ENCODE measurements around the gene PAK1.
"Not testable (repeated sequence)": the region's sequence is repeated elsewhere in the genome, so short reads cannot be mapped to it uniquely, and the experiment has no call there.

Gene PAK1

DNA sequence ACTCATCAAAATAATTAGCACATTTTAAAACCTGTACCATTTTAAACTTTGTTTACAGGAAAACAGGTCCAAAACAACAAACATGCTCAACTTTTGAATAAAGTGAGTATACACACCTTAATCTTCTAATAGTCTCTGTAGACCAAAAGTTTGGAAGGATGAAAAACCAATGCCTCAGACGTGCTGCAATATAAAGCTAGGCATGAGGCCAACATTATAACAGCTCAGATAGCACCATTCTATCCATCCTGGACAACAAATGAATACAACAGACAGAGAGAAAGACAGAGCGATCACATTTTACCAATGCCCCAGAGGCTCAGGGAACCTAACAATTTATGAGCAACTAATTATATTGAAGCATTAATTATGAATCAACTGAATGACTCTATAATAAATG is 77.0 kb downstream of the PAK1 start:
- Histone ChIP-seq H3K27ac (ENCODE audit: low read depth in 2 of 2, low read length in 2 of 2) (no peak overlapping the region), H3K4me1 (ENCODE audit: control insufficient read depth in 2 of 2, insufficient read depth in 2 of 2, low read length in 2 of 2) (peaks cover 9 to 52% of the 10 kb centered on the region in 2 donors), H3K36me3 (ENCODE audit: control insufficient read depth in 2 of 2, insufficient read depth in 2 of 2, low read length in 2 of 2) (no peaks in the 10 kb centered on the region), H3K27me3 (ENCODE audit: control insufficient read depth in 2 of 2, insufficient read depth in 2 of 2, low read length in 2 of 2) (no peaks in the 10 kb centered on the region), H3K9ac (ENCODE audit: low read depth in 1 of 2, low read length in 2 of 2) (no peak overlapping the region), H3K4me3 (ENCODE audit: low read length in 2 of 2) (no peak overlapping the region), H3K9me3 (ENCODE audit: control insufficient read depth in 2 of 2, low read length in 2 of 2) (no peaks in the 10 kb centered on the region)

DNA sequence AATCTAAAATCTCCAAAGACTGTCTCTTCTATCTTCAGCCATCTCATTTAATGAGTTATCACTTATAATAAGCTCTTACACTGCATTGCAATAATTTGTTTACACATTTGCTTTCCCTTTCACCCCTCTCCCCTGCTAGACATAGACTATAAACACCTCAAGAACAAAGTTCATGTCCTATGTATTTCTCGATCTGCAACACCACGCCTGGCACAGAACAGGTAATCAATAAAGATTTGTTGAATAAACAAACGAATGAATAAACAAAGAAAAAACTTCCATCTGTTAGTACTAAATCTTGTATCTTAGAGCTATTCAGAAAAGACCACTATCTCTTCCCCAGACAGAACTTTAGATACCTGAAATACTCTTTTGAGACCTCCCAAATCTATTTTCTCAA is 77.6 kb downstream of the PAK1 start:
- peak overlapping the region in 1 of 2 donors; percentile 20 for H3K27ac ChIP-seq (ENCODE audit: low read depth in 2 of 2, low read length in 2 of 2)
- peaks cover 0 to 2% of the 10 kb centered on the region in 2 donors for H3K36me3 ChIP-seq (ENCODE audit: control insufficient read depth in 2 of 2, insufficient read depth in 2 of 2, low read length in 2 of 2)

DNA sequence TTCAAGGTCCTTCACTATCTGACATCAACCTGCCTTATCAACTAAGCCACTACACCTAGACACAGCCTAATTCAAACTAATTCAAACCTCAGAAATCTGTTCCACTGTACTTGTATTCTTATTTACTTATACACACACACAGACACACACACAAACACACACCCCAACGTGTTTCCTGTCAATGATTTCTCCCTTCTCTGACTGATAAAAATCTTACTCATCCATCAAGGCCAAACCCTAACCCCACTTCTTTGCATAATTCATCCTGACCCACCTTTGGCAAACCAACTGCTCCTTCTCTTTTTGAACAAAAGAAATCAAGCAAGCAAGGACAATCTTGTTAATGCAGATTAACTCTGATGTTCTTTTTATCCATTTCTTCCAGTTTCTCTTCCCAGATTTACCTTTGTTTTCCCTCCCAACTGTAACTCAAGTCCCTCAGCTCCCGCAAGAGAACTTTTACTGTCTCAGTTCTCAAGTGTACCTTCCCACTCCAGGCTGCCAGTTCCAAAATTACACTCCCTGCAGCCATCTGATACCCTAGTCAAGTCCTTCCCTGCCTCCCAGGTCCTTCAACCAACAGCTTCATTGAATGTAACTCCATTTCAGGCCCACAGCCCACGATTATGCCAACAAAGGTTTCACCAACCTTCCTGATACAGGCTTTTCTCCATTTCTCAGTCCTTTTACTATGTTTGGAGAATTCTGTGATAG is 78.3 kb downstream of the PAK1 start:
- no peak overlapping the region for H3K4me3 ChIP-seq (ENCODE audit: low read length in 2 of 2)
- no peaks in the 10 kb centered on the region for H3K9me3 ChIP-seq (ENCODE audit: control insufficient read depth in 2 of 2, low read length in 2 of 2)
- peaks cover 0 to 5% of the 10 kb centered on the region in 2 donors for H3K36me3 ChIP-seq (ENCODE audit: control insufficient read depth in 2 of 2, insufficient read depth in 2 of 2, low read length in 2 of 2)
- no peaks in the 10 kb centered on the region for H3K27me3 ChIP-seq (ENCODE audit: control insufficient read depth in 2 of 2, insufficient read depth in 2 of 2, low read length in 2 of 2)
- H3K4me1 ChIP-seq (ENCODE audit: control insufficient read depth in 2 of 2, insufficient read depth in 2 of 2, low read length in 2 of 2): peaks cover 5 to 43% of the 10 kb centered on the region in 2 donors
- no peak overlapping the region for H3K9ac ChIP-seq (ENCODE audit: low read depth in 1 of 2, low read length in 2 of 2)
- peak overlapping the region in 1 of 2 donors; percentile 20 for H3K27ac ChIP-seq (ENCODE audit: low read depth in 2 of 2, low read length in 2 of 2)

More for the DNA sequence above, 77.6 kb downstream of the PAK1 start:
- H3K4me3 ChIP-seq (ENCODE audit: low read length in 2 of 2): no peak overlapping the region
- peaks cover 9 to 48% of the 10 kb centered on the region in 2 donors for H3K4me1 ChIP-seq (ENCODE audit: control insufficient read depth in 2 of 2, insufficient read depth in 2 of 2, low read length in 2 of 2)
- no peaks in the 10 kb centered on the region for H3K27me3 ChIP-seq (ENCODE audit: control insufficient read depth in 2 of 2, insufficient read depth in 2 of 2, low read length in 2 of 2)
- H3K9ac ChIP-seq (ENCODE audit: low read depth in 1 of 2, low read length in 2 of 2): no peak overlapping the region
- H3K9me3 ChIP-seq (ENCODE audit: control insufficient read depth in 2 of 2, low read length in 2 of 2): no peaks in the 10 kb centered on the region

- H3K9me3 ChIP-seq (ENCODE audit: control insufficient read depth in 2 of 2, low read length in 2 of 2): no peaks in the 10 kb centered on the region
- no peak overlapping the region for H3K27ac ChIP-seq (ENCODE audit: low read depth in 2 of 2, low read length in 2 of 2)
- H3K9ac ChIP-seq (ENCODE audit: low read depth in 1 of 2, low read length in 2 of 2): no peak overlapping the region
- peaks cover 5 to 42% of the 10 kb centered on the region in 2 donors for H3K4me1 ChIP-seq (ENCODE audit: control insufficient read depth in 2 of 2, insufficient read depth in 2 of 2, low read length in 2 of 2)
- peaks cover 0 to 5% of the 10 kb centered on the region in 2 donors for H3K36me3 ChIP-seq (ENCODE audit: control insufficient read depth in 2 of 2, insufficient read depth in 2 of 2, low read length in 2 of 2)
- no peak overlapping the region for H3K4me3 ChIP-seq (ENCODE audit: low read length in 2 of 2)
- no peaks in the 10 kb centered on the region for H3K27me3 ChIP-seq (ENCODE audit: control insufficient read depth in 2 of 2, insufficient read depth in 2 of 2, low read length in 2 of 2)
Measured at GRCh38 chr11:77392842-77393241, 81.1 kb downstream of the PAK1 start.

DNA sequence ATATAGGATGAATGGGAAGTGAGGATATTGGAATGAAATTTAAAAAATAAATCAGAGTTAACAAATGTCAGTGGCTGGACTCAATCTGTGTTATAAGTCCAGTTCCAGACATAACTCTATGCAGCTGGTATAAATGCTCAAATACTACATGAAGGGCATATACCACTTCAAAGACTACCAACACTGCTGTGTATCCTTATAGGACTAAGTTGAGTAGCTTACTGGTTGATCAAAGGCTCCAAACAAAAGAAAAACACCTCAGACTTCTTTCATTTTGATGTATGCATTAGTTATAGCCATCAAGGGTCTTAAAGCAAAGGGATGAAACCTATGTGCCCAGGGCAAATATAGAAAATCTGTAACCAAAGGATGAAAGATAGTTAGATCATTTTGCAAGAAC is 86.2 kb downstream of the PAK1 start:
- H3K4me1 ChIP-seq (ENCODE audit: control insufficient read depth in 2 of 2, insufficient read depth in 2 of 2, low read length in 2 of 2): peaks cover 0 to 5% of the 10 kb centered on the region in 2 donors
- H3K36me3 ChIP-seq (ENCODE audit: control insufficient read depth in 2 of 2, insufficient read depth in 2 of 2, low read length in 2 of 2): peaks cover 0 to 5% of the 10 kb centered on the region in 2 donors
- no peak overlapping the region for H3K9ac ChIP-seq (ENCODE audit: low read depth in 1 of 2, low read length in 2 of 2)
- H3K27me3 ChIP-seq (ENCODE audit: control insufficient read depth in 2 of 2, insufficient read depth in 2 of 2, low read length in 2 of 2): no peaks in the 10 kb centered on the region
- H3K27ac ChIP-seq (ENCODE audit: low read depth in 2 of 2, low read length in 2 of 2): no peak overlapping the region
- H3K4me3 ChIP-seq (ENCODE audit: low read length in 2 of 2): no peak overlapping the region
- H3K9me3 ChIP-seq (ENCODE audit: control insufficient read depth in 2 of 2, low read length in 2 of 2): no peaks in the 10 kb centered on the region

DNA sequence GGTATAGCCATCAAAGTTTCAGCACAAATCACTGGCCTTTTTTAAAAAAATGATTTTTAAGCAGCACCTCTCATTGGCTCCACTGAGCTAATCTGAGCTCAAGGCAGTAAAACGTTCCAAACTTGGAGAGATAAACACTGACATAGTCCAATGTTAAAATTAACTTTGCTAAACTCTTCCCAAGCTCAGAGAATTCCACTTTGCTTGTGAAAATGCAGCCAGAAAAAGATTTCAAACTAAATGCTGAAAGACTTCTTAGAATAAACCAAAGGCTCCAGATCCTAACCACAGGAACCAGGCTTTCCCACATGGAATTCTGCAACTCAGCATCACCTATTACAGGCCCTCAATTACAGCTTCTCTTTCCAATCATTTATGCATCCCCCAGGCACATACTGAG is 87.7 kb downstream of the PAK1 start:
- peaks cover 3 to 4% of the 10 kb centered on the region in 2 donors for H3K4me1 ChIP-seq (ENCODE audit: control insufficient read depth in 2 of 2, insufficient read depth in 2 of 2, low read length in 2 of 2)
- no peak overlapping the region for H3K27ac ChIP-seq (ENCODE audit: low read depth in 2 of 2, low read length in 2 of 2)

GRCh38 chr11:77385255-77385771 is 88.6 kb downstream of the PAK1 start:
- H3K27ac ChIP-seq (ENCODE audit: low read depth in 2 of 2, low read length in 2 of 2); H3K9ac ChIP-seq (ENCODE audit: low read depth in 1 of 2, low read length in 2 of 2); H3K27me3 ChIP-seq (ENCODE audit: control insufficient read depth in 2 of 2, insufficient read depth in 2 of 2, low read length in 2 of 2); H3K36me3 ChIP-seq (ENCODE audit: control insufficient read depth in 2 of 2, insufficient read depth in 2 of 2, low read length in 2 of 2); H3K4me3 ChIP-seq (ENCODE audit: low read length in 2 of 2); H3K9me3 ChIP-seq (ENCODE audit: control insufficient read depth in 2 of 2, low read length in 2 of 2): not testable (repeated sequence)
- peaks cover 12 to 13% of the 10 kb centered on the region in 2 donors for H3K4me1 ChIP-seq (ENCODE audit: control insufficient read depth in 2 of 2, insufficient read depth in 2 of 2, low read length in 2 of 2)

More for the DNA sequence above, 87.7 kb downstream of the PAK1 start:
- no peaks in the 10 kb centered on the region for H3K27me3 ChIP-seq (ENCODE audit: control insufficient read depth in 2 of 2, insufficient read depth in 2 of 2, low read length in 2 of 2)
- H3K4me3 ChIP-seq (ENCODE audit: low read length in 2 of 2): no peak overlapping the region
- no peaks in the 10 kb centered on the region for H3K9me3 ChIP-seq (ENCODE audit: control insufficient read depth in 2 of 2, low read length in 2 of 2)
- H3K9ac ChIP-seq (ENCODE audit: low read depth in 1 of 2, low read length in 2 of 2): no peak overlapping the region
- peaks cover 0 to under 1% of the 10 kb centered on the region in 2 donors for H3K36me3 ChIP-seq (ENCODE audit: control insufficient read depth in 2 of 2, insufficient read depth in 2 of 2, low read length in 2 of 2)

- H3K9ac ChIP-seq (ENCODE audit: low read depth in 1 of 2, low read length in 2 of 2): no peak overlapping the region
- no peak overlapping the region for H3K27ac ChIP-seq (ENCODE audit: low read depth in 2 of 2, low read length in 2 of 2)
- H3K4me3 ChIP-seq (ENCODE audit: low read length in 2 of 2): no peak overlapping the region
- H3K9me3 ChIP-seq (ENCODE audit: control insufficient read depth in 2 of 2, low read length in 2 of 2): no peaks in the 10 kb centered on the region
- peaks cover 15 to 18% of the 10 kb centered on the region in 2 donors for H3K4me1 ChIP-seq (ENCODE audit: control insufficient read depth in 2 of 2, insufficient read depth in 2 of 2, low read length in 2 of 2)
- no peaks in the 10 kb centered on the region for H3K27me3 ChIP-seq (ENCODE audit: control insufficient read depth in 2 of 2, insufficient read depth in 2 of 2, low read length in 2 of 2)
- no peaks in the 10 kb centered on the region for H3K36me3 ChIP-seq (ENCODE audit: control insufficient read depth in 2 of 2, insufficient read depth in 2 of 2, low read length in 2 of 2)
Measured at GRCh38 chr11:77384571-77384970, 89.3 kb downstream of the PAK1 start.

DNA sequence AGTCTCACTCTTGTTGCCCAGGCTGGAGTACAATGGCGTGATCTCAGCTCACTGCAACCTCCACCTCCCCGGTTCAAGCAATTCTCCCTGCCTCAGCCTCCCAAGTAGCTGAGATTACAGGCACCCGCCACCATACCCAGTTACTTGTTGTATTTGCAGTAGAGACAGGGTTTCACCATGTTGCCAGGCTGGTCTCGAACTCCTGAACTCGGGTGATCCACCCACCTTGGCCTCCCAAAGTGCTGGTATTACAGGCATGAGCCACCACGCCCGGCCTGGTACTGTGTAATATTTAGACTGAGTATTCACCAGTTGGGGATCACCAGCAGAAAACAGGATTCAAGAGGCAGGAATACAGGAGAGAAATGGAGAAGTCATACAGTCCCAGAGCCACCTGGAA is 90.5 kb downstream of the PAK1 start:
- H3K4me3 ChIP-seq (ENCODE audit: low read length in 2 of 2); H3K27ac ChIP-seq (ENCODE audit: low read depth in 2 of 2, low read length in 2 of 2); H3K9me3 ChIP-seq (ENCODE audit: control insufficient read depth in 2 of 2, low read length in 2 of 2); H3K27me3 ChIP-seq (ENCODE audit: control insufficient read depth in 2 of 2, insufficient read depth in 2 of 2, low read length in 2 of 2); H3K36me3 ChIP-seq (ENCODE audit: control insufficient read depth in 2 of 2, insufficient read depth in 2 of 2, low read length in 2 of 2); H3K9ac ChIP-seq (ENCODE audit: low read depth in 1 of 2, low read length in 2 of 2): not testable (repeated sequence)
- H3K4me1 ChIP-seq (ENCODE audit: control insufficient read depth in 2 of 2, insufficient read depth in 2 of 2, low read length in 2 of 2): peaks cover 15 to 18% of the 10 kb centered on the region in 2 donors

DNA sequence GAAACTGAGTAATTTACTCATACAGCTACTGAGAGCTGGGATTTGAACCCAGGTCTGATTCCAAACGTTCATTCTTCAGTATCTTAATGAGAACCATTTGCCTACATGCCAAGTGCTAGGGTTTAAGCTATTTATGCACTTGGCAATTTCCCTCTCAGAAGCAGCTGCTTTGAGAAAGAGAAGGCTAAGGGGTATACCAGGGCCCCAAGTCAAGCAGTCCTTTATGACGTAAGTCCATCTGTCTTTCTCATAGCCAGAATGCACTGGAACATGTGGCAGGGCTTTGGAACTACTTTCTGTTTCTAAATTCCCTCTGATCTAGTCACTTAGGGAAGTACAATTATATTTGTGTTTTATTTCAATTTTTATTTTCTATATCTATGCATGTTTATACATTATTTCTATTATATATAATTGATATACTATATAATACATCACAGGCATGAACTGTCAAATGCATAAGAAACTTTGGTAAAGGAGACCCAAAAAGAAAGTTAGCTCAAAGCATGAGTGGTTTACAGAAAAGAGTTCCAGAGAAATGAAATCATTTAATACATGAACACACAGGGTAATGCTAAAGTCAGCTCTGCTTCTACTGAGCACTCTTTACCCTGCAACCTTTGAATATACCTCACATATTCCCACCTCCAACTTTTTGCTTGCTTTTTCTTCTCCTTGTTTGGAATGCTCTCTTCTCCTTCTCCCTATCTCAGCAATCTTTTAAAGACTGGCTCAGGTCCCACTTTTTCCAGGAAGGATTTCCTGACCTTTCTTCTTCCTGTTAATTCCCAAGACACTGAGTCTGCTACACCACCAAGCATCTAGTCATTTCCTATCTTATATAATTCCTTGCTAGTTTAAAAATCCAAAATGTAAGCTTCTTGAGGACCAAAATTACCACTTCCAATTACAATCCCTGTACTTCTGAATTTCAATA is 91.9 kb downstream of the PAK1 start:
- no peaks in the 10 kb centered on the region for H3K9me3 ChIP-seq (ENCODE audit: control insufficient read depth in 2 of 2, low read length in 2 of 2)
- no peak overlapping the region for H3K9ac ChIP-seq (ENCODE audit: low read depth in 1 of 2, low read length in 2 of 2)
- peaks cover 15 to 18% of the 10 kb centered on the region in 2 donors for H3K4me1 ChIP-seq (ENCODE audit: control insufficient read depth in 2 of 2, insufficient read depth in 2 of 2, low read length in 2 of 2)
- no peak overlapping the region for H3K4me3 ChIP-seq (ENCODE audit: low read length in 2 of 2)
- no peaks in the 10 kb centered on the region for H3K27me3 ChIP-seq (ENCODE audit: control insufficient read depth in 2 of 2, insufficient read depth in 2 of 2, low read length in 2 of 2)
- peak overlapping the region in 1 of 2 donors; percentile 27 for H3K27ac ChIP-seq (ENCODE audit: low read depth in 2 of 2, low read length in 2 of 2)
- peaks cover 13% of the 10 kb centered on the region in 2 donors for H3K36me3 ChIP-seq (ENCODE audit: control insufficient read depth in 2 of 2, insufficient read depth in 2 of 2, low read length in 2 of 2)

Data from mucosa of rectum (tissue), 2 donors.